HG02798 (cell line): Measurements from ENCODE around the gene DEXI.
A peak's percentile ranks its signal among the peaks of the same experiment; 100 is the strongest.

Source experiments
- ATAC-seq: cut with Tn5 transposase; IDR thresholded peaks from one replicate; pipeline ENCODE4 v1.9.1; 2021; ENCODE audit warnings: mild to moderate bottlenecking; ENCODE audit not compliant: unreplicated experiment, poor library complexity

Gene DEXI

DNA sequence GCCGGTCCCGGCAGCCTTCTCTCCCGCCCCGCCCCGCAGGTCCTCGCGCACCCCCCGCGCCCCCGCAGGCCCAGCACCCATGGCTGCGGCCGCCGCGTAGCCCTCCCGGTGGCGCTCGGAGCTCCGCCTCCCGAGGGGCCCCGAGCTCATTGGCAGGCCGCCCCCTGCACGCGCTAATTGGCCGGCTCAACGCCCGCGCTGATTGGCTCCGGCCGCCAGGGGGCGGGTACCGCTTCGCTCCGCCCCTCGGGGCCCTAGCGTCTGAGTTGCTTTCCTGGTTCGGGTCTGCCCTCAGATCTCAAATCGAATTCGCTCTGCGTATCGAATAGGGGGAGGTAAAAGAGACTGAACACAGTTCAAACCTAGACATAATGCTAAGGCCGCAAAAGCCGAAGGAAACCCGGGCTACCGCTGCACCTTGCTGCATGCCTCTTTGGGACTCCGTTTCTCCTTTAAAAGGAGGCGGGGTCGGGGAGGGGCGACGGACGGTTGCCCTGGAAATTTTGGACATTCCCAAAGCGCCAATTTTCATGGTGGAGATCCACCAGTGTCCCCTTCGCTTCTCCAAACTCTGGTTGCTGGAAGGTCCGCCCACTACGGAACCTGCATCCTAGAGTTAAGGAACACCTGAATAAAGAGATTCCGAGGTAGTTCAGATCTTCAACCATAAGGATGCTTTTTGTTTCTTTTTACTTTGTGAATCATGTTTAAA lies at the start of gene DEXI:
TSS of gene DEXI (minus strand) at position 117 of the 712 bp plus-strand sequence. CDS start 463 bp downstream, outside the sequence.
- ATAC-seq: peak; percentile 77

DNA sequence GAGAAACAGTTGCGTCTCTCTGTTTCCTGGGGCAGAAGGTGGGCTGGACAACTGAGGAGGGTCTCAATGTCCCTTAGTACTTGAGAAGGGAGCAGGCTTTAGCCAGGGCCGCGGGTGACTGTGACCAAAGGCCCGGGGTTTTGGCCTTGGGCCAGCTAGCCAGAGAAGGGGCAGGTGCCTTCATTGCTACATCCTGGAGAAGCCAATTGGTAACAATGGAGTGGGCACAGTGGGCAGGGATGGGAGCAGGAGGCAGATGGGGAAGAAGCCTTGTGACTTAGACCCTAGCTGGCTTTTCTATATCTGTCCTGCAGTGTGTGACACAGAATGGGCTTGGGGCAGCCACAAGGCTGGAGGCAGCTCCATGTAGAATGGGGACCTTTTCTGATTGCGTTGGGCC lies 48.1 kb upstream of the DEXI start:
- ATAC-seq: no peak

DNA sequence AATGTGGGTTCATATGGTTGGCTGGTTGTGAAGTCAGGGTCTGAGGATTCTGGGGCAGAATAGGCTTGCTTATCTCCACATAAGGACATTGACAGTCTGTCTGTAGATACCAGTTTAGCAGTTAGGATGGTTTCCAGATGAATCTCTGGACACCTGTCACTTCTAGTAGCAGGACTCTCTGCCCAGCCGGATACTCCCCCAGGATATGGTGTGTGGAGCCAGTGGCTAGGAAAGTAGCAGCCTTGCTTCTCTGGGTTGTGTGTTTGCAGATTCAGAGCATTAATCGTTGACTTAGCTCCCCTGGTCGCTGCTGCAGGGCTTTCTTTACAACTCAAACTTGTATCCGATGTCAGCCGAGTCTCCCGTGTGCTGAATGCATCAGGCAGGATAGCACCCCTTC lies 47.3 kb upstream of the DEXI start:
- no peak for ATAC-seq

DNA sequence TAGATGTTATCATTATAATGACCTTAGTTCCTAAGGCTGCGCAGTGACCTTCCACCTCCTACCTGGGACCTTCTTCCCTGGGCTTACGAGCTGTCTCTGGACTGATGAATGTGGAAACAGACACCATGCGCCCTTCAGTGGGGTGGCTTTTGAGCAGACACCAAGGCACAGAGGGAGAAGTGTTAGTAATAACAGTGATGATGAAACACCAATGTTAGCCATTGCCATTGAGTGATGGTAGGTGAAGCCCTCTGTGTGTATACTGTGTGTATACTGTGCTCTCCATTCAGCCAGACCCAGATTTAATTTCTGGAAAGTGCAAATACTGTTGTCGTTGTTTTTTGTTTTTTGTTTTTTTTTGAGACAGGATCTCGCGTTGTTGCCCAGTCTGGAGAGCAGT lies 46.6 kb upstream of the DEXI start:
- no peak for ATAC-seq

DNA sequence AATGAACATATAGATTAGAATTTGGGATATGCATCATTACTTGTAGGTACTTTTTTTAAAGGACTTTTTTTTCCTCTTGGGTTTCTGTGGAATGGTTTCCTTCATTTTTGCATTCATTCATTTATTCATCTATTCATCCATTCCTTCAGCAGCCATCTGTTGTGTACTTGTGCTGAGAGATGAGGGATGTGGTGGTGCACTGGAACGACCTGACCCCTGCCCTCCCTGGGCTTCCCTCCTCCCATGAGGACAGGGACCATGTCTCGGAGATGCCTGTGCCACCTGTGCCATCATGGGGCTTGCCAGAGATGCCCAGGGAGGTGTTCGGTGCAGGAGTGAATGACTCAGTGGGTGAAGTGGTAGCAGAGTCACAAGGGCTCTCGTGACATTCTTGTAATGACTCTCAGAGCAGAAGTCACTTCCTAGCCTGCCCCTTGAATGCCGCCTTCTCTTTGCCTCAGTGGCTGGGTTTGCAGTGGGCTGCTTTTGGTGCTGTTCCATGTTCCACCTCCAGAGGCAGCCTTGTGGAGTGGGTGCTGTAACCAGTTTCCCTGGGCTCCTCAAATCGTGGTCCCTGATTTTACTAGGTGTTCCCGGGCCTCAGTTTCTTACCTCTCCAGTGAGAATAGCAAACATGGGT lies 46.0 kb upstream of the DEXI start:
- no peak for ATAC-seq

DNA sequence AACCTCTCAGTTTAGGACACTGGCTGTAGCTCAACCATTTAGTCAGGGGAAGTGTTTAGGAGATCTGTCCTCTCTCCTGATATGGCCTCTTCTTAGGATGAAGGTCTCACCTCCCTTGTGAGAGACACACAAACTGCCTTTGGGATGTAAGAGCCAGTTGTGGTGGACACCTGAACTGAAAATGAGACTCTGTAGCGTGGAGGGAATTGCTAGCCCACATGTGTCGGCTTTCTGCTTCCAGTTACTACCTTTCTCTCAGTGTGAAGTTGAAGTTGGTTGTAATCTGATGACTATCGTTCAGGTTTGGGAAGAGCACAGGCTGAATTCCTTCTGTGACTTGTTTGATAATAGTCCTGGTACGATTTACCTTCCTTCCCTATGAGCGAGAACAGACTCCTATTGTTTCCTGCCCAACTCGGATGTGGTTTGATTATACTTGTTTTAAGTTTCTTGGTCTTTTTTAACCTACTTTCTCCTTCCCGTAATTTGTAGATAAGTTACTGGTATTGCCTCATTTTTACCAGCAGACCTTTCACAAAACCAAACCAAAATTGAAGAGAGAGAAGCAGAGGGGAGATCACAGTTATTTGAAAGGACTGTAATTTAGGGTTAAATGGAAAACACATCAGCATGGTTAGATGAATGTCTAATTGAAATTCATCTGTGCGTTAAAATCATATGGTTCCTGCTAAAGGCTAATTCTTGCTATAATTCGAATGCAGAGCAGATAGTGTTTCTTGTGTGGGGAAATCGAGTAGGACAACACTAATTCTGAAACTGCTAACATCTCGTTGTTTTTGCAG lies 45.3 kb upstream of the DEXI start:
- no peak for ATAC-seq

DNA sequence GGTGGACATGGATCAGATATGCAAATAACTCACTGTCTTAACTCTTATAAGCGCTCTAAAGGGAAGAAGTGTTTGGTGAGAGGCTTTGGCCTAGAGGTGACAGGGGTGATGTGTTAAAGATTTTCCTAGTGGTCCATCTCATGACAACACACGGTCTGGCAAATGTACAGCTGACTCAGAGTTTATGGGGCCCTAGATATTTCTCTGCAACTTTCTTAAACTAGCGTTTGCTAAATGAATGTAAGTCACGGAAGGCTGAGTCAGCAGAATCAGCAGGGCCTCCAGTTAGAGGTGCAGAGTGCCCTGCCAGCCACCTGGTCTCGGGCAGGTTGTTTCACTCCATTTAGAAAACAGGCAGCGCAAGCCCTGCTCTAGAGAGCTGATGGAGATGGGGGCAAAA lies 42.2 kb upstream of the DEXI start:
- no peak for ATAC-seq

DNA sequence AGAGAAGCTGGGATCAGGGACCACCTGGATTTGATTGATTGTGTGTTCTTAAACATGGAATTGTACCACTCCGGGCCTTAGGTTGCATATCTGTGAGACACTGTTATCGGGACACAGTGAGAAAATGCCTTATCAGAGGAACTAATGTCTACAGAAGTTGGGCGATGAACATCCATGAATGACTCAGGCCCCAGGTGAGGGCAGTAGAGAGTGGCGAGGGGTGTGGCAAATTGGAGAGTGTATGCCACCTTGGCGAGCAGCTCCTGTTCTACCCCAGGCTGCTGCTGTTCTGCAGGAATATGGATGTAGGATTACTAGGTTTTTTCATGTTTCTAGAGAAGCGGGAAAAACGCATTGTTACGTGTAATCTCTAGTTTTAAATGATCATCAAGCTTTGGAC lies 40.9 kb upstream of the DEXI start:
- no peak for ATAC-seq

DNA sequence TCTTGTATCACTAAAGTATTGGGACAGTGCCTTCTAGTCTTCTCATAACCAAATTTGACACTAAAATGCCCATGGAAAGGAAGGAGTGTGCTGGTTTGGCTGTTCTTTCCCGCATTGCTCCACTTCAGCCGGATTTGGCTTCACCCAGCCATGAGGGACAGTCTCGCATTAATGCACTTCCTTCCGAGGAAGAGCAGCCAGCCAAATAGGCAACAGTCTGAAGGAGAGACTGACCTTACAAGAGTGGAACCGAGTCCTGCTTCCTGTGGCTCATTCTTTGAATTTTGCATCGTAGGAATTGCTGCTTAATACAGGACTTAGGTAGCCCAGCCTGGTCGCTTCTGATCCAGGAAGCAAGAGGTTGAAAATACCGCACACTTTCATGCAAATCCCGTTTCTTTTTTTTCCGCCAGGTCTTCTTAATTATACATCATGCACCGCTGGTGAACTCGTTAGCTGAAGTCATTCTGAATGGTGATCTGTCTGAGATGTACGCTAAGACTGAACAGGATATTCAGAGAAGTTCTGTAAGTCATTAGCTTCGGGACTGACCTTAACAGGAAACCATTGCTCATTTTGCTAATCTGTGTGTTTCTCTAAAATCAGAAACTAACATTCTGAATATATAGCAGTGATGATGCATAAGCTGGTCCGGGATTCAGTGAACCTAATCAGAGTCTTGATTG lies 40.3 kb upstream of the DEXI start:
- ATAC-seq: peak; percentile 32

DNA sequence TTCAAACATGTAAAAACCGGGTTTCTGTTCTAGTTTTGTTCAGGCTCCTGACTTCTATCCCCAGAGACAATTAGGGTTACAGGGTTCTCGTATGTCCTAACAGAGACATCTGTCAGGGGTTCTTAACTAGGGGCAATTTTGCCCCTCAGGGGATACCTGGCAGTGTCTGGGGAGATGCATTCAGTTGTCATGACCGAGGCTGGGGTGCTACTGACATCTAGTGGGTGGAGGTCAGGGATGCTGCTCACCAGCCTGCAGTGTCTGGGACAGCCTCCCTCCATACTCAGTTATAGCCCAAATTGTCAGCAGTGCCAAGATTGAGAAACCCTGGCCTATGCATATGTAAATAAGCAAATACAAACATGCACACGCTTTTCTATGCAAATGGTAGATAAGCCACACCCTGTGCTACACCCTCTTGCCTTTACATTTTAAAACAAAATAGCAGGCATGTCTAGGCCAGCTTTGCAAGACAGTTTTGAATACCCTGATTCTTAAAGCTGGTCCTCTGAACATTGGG lies 39.5 kb upstream of the DEXI start:
- peak; percentile 82 for ATAC-seq

DNA sequence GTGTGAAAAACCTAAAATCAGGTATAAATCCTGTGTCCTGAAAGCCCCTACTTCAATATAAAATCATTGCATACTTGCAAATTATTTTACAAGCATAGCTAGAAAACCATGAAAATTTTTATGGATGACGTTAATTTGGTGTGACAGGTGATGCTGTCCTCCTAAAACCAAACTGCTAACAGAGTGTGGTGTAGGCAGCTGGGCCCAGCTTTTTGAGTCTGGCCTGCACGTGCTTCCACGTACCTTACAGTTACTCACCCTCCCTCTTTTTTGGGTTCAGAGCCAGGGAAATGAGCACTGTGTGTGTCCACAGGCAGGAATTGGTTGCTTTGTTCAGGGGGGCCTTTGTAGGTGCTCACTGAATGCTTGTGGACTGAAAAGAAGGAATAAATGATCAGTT lies 38.5 kb upstream of the DEXI start:
- ATAC-seq: no peak

DNA sequence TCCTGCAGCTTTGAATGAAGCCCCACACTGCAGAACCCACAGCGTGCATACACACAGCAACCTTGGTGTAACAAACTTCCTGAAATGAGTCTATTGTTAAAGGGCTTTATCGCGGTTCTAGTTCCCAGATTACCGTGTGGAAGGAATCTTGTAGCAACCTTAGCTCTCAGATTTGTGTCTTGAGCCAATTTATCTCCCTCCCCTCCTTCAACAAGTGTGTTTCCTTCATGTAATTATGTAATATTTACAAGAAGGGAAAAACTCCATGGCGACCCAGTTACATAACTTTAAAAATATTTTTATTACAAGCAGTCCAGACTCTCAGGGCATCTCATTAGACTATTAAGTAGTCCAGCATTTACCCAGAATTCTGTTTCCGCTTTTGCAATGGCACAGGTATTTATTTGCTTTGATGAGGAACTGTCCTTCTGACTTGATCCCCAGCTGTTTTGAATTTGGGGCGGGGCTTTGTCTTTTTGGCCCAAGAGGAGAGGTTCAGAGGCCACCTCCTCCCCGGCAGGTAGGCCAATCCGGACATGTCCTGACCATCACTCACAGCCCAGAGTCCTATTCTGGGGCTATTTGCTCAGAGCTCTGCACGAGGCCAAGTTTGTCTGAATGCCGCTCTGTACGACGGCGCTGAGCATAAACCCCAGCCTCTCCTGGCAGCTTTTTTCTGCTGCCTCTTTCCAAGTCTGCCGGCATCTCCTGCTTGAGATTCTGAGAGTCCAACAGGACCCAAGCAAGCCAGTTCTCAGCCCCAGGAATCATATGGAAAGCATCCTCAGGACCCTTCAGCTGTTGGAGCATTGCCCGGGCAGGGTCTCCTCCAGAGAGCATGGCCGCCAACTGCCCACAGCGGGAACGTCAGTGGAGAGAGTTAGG lies 37.7 kb upstream of the DEXI start:
- no peak for ATAC-seq

DNA sequence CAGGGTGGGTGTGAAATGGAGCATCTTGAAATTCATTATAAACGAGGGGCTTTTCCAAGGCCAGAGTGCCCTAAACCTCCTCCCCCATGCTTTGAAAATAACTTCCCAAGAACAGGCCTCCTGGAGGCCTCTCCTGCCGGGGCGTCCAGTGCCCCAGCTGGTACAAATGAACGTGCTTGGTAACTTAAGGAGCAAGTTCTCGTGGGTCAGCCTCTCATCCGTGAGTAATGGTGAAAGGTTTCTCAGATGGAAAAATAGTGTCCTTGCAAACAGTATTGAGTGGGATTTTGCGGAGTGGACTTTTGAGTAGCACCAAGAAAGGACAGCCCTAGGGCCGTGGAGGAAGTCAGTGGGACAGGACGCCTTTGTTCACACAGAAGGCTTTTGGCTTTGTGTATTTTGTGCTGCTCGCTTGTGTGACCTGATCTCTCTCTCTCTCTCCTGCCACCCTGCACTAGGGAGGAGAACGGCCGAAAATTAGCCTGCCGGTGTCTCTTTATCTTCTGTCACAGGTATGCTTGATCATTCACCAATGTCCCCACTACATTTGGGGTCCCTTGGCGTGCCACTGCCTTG lies 36.7 kb upstream of the DEXI start:
- ATAC-seq: no peak

DNA sequence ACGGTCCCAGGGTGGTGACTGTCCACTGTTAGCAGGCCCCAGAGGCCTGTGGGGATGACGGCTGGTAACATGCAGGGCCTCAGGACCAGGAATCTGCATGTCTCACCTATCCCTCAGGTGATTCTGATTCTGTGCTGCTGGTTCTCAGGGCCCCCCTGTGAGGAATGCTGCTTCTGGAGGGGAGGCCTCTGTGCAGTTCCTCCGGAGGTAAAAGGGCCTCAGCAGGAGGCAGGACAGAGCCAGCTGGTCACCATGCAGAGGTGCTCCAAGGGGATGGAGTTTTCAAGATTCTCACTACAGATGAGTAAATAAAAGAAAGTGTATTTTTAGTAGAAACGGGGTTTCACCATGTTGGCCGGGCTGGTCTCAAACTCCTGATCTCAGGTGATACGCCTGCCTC lies 35.9 kb upstream of the DEXI start:
- ATAC-seq: no peak

DNA sequence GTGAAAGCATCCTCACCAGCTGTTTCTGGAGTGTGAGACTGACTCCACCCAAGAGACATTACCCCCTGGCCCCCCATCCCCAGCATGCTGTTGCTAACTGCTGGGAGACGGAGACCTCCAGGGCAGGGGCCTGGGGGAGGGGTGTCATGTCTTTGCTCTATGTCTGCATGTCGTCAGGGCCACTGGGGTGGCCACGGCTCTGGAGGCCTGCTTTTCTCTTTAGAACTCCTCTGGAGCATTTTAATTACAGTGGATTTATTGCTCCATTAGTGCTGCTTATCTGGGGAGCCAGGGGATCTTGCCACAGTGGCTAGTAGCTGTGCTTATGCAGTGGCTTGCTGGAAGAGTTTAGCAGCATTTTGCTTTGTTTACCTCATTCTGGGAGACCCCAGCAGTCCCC lies 34.4 kb upstream of the DEXI start:
- no peak for ATAC-seq

DNA sequence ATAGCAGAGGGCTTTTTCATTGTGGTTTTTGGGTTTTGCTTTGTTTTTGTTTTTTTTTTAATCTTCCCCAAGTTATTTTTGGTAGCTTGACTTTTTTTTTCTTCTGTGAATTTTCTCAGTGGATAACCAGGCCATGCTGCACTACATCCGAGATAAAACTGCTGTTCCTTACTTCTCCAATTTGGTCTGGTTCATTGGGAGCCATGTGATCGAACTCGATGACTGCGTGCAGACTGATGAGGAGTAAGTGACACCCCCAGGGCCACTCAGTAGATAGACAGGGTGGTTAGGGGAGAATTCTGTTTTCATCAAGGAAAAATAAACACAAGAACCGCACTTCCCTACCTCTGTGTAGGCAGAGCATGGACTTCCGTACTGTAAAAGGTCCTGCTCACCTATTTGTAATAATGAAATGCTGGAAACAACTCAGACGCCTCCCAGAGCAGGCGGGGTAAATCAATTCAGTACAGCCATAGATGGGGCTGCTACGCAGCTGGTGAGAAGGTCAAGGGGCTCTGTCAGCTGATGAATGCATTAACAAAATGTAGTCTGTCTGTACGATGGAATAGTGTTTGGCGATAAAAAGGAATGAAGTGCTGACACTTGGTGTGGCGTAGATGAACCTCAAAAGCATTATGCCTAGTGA lies 30.7 kb upstream of the DEXI start:
- ATAC-seq: no peak

DNA sequence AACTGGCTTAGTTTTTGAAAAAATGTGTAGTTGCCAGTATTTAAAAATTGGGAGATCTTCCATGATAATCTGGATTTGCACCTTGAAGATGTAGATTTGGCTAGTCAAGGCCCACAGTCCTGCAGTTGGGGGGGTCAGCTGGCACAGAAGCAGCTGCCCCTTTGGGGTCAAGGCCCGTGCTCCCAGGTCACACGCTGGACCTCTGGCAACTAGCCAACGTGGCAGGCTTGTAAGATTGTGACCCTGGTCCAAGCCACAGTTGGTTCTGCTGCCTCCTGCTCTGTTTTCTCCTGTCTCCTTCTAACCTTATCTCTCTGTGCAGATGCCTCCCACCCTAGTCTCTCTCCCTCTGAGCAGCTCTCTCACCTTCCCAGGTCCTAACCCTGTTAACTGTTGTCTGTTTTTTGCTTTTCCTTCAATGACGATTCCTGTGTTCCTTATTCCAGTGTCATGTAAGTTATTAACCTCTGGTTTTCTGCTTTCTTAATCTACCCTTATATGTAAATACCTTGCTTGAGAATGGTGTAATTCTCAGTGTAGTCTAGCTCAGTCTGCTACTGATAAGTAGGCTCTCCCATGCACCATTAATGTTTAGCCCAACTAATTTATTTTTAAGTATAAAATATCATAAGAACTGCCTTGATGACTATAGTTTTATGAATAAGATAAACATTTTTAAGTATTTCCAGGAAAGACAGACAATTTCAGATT lies 30.0 kb upstream of the DEXI start:
- no peak for ATAC-seq

DNA sequence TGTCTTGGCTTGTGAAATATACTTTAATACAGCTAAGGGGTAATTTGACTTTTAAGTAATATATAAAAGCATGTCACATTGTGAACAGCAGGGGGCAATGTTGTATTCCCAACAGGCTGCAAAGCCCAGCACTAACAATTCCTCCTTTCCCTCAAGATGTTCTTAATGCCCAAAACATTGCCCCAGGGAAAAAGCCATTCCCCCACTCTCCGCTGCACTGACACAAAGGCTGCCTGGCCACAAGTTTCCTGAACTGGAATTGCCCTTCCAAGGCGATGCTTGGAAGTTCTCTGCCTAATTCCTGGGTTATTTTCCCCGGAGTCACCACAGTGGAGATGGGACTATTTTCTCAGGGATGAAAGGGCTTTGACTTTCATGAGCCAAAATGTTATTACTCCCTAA lies 29.3 kb upstream of the DEXI start:
- ATAC-seq: no peak
